Subcutaneous preadipocyte (primary cell): ENCODE measurements around the gene SNAI1. TPM values are rescaled to one million over a fixed set of nuclear protein-coding genes. Genes with fewer than 3 reads are reported as not detected.

Experiments used
- small RNA-seq: library from RNA; depleted of rRNA; stranded (forward); fragments of <200 nt; gene quantifications from one replicate; pipeline ENCODE3, GENCODE V24; 2012
- total RNA-seq: library from RNA; depleted of rRNA; stranded (reverse); fragments of >200 nt; gene quantifications from 2 replicates; pipeline ENCODE4 v1.2.3, GENCODE V29; 2012

SNAI1 gene
- total RNA-seq = under 0.01 TPM in 2 replicates

GRCh38 chr20:49982346-49983122 is at the start of gene SNAI1:
Gene SNAI1 (plus strand): TSS chr20:49982980. CDS start chr20:49983060, 80 bp downstream.

DNA sequence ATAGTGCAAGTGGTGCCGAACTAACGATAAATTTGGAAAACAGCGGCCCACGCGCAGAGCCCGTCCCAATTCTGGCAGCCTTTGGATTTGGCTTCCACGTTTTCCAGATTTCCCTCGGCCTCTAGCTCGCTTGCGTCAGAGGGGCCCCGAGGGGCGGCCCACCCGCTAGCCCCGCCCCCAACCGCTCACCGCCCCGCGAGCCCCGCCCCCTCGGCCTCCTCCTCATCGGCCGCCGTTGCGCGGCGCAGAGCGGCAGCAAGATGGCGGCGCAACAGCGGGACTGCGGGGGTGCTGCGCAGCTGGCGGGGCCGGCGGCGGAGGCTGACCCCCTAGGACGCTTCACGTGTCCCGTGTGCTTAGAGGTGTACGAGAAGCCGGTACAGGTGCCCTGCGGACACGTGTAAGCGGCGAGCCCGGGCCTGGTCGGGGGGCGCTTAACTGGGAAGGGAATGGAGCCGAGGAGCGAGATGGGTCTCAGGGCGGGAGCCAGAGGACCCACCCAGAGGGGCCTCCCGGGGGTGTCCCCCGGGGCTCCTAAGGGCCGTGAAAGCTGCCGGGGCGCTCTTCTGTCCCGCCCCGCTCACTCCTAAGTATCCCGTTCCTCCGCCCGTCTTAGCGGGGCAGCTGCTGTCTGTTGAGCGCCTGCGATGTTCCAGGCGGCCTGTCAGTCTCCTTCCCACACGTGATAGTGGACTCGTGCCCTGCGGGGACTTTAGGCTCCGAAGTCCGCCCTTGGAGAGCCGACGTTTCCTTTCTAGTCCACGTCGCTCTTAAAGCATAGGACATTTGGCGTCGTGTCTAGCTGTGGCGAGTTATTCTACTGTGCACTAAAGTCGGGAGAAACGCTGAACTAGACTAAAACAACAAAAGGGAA is 46.4 kb upstream of the SNAI1 start, which contains the start of gene RNF114:
Gene RNF114 (plus strand): TSS at position 245 of the 874 bp plus-strand sequence. CDS start 16 bp downstream, at position 261.

Small RNA genes within 50 kb of the gene (small RNA-seq; reads per million reads assigned to genes)
- not detected for gene RF00017
- gene RNU6-147P = not detected

Other genes with a start within 250 kb of the SNAI1 start
- 8.5 and 8.6 TPM in 2 replicates for gene SLC9A8, start 170.2 kb upstream of the SNAI1 start, total RNA-seq
- gene SPATA2, start 67.5 kb upstream of the SNAI1 start, total RNA-seq = 1.8 and 3.7 TPM in 2 replicates
- 49.3 and 76.1 TPM in 2 replicates for gene RNF114, start 46.6 kb upstream of the SNAI1 start, total RNA-seq
- 85.0 and 96.3 TPM in 2 replicates for gene UBE2V1, start 130.2 kb downstream of the SNAI1 start, total RNA-seq
- 23.1 and 26.1 TPM in 2 replicates for gene PEDS1, start 170.7 kb downstream of the SNAI1 start, total RNA-seq
- 51.8 and 77.6 TPM in 2 replicates for gene CEBPB, start 207.8 kb downstream of the SNAI1 start, total RNA-seq